ENCODE measurements around the gene PIK3R1.

The PIK3R1 gene

DNA sequence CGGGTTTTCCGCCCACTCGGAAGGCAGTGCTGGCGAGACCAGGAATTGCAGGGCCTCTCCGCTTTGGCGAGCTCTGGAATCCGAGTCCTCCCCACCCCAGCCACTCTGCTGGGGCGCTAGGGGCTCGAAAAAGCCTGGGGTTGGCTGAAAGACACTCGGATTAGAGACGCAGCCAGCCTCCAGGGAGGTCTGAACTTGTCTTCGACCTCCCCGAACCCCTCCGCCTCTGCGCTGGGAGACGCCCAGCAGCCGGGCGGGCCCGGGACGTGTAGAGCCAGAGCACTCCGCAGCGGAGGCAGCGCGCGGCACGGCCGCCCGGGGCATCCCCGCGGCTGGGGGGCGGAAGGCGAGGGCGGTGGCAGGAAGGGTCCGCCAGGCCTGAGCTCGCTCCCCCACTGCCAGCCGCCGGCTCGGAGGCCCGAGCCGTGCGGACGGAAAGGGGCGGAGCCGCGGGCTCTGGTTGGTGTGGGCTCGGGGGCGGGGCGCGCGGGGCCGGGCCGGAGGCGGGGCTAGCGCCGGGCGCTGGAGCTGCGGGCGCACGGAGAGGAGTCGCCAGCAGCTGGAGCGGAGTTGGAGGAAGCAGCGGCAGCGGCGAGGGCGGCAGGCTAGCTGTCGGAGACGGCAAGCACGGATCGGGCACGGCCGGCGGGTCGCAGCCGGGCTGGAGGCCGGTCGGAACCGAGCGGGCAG is at the start of gene PIK3R1:
Gene PIK3R1 (plus strand): TSS at position 549 of the 690 bp plus-strand sequence. CDS start 10,920 bp downstream, outside the sequence.
- peak; percentile 87 to 91 (median 88) for DNase-seq

GRCh38 chr5:68167195-68167651 is 48.3 kb upstream of the PIK3R1 start:
- DNase-seq: no peak

DNA sequence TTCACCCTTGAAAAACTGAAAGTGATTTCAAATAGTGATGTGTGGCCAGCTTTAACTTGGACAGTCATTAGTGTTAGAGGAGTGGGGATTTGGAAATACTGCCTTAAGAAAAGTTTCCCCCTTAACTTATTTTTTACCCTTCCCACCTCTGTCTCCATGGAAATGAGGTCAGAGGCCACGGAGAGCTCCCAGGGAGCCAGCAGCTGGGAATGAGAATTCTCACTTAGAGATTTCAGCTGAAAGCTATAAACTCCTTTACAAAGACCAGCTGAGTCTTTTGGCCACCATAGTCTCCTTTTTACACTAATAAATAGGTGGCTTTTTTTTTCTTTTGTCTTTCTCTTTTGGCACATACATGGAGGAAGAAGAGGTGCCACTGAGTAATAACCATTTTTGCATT is 45.7 kb upstream of the PIK3R1 start:
- DNase-seq: no peak

DNA sequence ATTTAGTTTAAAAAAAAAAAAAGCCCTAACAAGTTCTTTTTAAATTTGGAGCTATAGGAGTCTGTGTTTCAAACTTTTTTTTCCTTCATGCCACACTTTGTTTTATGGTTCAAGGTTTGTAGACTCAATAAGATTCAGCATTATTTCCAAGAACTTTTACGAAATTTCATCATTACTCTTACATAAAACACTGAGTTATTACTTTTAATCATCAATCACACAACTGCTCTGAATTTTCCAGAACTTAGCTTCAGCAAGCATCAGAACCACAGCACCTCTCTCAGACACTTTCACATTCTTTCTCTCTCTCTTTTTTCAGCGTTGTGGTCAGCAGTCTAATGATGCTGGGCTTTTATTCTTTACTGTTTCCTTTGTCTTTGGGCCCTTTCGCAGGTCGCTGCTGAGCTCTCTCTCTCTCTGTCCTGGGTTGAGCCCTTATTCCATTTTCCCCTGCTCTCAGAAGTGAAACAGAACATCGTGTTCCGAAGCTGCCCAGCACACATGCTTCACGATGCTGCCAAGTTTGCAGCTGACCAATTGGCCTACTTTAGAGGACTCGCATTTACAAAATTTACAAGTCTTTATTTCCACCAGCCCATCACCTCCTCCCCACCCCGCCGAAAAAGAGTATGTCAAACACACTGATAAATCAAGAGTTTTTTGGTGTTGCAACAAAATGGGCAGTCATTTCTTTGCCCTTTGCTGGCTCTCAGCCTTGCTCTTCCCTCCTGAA is 44.6 kb upstream of the PIK3R1 start:
- no peak for DNase-seq

DNA sequence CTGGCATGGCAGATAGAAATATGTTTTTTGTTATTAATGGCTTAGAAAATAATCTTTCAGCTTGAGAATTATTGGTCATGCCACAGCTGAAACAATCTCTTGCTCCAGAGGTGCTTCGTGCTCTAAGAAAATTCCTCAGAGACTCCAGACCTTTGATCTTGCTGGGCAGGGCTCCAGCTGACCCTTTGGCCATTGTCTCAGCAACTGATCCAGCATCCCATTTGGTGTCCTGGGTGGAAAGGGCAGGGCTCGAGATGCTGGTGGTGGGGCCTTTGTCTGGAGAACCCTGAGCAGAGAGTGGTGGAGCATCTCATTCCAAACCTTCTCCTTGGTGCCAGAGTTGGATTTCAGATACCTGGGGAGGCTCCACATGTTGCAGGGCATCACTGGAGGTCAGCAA is 43.2 kb upstream of the PIK3R1 start:
- DNase-seq: no peak

DNA sequence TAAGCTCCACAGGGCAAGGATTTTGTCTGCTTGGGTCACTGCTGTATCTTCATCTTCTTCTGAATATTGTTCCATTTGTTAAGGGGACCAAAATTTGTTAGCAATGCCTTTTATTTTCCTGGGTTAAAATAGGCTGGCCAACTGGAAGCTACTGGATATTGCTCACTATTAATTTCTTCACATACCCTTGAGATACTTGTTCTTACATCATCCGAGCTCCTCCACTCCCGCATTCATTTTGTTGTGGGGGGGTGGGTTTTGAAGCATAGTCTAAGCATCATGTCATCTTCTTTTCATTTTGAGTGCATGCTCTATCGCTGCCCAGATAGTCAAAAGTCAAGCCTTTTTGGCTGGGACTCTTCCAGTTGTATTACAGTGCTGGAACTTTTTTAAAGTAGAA is 42.5 kb upstream of the PIK3R1 start:
- DNase-seq: no peak

DNA sequence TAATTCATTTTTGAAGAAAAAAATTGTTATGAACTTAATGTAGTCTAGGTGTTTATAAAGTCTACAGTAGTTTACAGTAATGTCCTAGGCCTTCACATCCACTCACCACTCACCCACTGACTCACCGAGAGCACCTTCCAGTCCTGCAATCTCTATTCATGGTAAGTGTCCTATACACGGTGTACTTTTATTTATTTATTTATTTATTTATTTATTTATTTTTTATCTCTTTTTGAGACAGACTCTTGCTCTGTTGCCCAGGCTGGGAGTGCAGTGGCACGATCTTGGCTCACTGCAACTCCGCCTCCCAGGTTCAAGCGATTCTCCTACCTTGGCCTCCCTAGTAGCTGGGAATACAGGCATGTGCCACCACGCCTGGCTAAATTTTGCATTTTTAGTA is 39.3 kb upstream of the PIK3R1 start:
- DNase-seq: no peak

- DNase-seq: no peak
Observed at GRCh38 chr5:68176802-68177479, 38.6 kb upstream of the PIK3R1 start.

GRCh38 chr5:68177676-68178075 is 37.9 kb upstream of the PIK3R1 start:
- DNase-seq: no peak

GRCh38 chr5:68178579-68178978 is 37.0 kb upstream of the PIK3R1 start:
- DNase-seq: no peak

DNA sequence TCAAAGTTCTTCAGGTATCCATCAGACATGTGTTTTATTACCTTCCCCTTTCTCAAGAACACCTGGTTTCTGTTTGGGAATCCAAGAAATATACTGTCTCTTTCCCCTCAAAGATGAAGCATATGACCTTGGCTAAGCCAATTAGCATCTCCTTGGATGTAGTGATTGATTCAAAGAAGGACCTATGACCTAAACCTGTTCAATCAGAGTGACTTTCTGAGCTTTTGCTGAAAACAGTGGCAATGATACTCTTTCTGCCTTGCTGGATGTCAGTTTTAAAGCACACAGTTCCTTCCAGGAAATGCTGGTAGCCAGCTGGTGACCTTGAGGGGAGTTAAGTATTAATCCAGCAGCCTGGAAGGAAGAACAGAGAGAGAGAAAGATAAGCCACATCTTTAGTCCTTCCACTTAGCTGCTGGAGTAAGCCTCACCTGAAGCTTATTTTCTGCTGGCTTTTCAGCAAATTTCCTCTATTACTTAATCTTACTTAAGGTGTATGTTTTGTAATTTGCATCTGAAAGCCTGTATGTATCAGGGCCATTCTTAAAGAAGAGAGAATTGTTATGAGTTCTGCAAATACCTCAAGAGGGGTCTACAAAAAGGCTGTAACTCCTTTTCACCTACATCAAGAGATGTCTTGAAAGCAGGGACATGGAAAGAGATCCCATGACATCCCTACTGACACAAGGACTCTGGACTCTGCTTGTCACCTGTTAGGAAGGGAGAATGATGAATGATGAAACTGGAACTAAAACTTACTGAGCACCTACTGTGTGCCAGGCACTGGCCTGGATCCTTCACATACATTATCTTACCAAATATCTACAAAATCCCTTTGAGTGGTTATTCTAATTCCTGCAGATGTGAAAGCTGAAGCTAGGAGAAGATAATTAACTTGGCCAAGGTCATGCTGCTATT is 35.2 kb upstream of the PIK3R1 start:
- no peak for DNase-seq

DNA sequence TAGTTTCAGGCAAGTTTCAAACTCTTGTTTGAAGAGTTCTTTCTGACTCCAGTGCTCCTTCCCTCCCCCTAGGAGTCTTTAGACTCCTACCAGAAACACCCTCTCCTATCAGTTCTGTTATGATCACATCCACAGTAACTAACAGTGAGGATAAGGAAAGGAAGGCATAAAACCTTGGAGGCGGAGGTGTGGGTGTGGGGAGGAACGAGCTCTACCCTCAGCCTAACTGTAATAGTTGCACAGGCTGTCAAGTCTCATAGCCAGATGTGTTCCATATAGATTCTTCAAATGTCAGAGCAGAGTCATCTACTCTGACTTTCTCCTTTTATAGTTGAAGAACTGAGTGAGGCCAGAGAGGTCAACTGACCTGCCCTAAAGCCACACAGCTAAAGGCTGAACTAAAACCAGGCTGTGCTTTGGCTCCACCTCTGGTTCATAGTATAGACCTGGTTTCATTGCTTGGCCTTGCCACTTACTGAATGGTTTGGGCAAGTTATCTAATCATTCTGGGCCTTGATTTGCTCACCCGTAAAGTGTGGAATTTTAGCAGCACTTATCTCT is 34.4 kb upstream of the PIK3R1 start:
- DNase-seq: no peak

DNA sequence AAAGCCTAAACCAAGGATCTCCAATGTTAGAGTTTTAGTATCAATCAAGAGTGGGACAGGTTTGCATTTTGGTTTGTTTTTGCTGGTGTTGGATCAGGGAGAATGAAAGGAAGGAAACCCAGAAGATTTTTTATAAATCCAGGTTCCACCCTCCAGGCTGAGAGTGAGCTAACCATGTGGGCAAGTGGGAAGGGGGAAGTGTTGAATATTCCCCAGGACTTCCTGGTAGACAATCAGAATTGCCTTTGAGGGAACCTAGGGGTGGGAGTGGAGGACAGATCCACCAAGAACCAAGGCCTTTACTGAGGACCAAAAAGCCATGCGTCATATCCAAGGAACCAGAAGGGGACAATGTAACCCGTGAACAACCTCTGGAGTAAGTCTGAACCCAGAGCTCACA is 33.5 kb upstream of the PIK3R1 start:
- no peak for DNase-seq

GRCh38 chr5:68182534-68182933 is 33.0 kb upstream of the PIK3R1 start:
- no peak for DNase-seq

DNA sequence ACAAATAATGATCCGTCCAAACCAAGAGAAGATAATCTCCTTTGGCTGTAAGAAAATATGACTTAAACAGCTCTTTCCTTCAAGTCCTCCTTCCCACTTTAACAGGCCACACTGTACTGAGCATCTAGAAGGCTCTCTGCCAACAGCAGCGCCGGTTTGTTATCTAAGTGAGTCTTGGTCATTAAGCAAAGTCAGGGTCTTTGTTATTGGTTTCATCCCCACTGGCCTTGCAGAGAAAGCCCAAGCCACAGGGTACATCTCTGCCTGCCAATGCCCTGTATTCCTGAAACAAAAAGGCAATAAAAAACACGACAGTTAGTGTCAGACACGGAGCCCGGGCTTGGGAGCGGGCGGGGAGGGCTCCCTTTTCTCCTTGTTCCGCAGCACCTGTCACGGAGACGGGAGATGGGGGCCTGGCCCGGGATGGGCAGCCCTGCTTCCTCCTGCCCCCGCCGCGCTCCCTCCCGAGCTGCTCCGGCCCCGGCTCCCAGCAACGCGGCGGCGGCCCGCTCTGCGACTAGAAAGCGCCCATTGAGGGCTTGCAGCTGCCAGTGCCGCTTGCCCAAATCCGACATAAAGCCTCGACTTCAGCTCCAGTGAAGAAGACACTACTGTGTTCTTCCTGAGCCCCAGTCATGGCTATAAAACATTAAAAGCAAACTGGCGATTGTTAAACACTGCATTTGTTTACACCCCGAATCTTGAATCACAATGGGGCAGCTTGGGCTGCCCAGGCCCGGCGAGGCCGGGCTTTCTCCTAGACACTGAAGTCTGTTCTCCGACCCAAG is 28.1 kb upstream of the PIK3R1 start:
- DNase-seq: no peak

- DNase-seq: no peak
Observed at GRCh38 chr5:68189171-68189570, 26.4 kb upstream of the PIK3R1 start.

- DNase-seq: no peak
Observed at GRCh38 chr5:68189613-68190012, 25.9 kb upstream of the PIK3R1 start.

- no peak for DNase-seq
Observed at GRCh38 chr5:68190619-68191018, 24.9 kb upstream of the PIK3R1 start.

- DNase-seq: no peak
Observed at GRCh38 chr5:68191083-68191791, 24.3 kb upstream of the PIK3R1 start.

DNA sequence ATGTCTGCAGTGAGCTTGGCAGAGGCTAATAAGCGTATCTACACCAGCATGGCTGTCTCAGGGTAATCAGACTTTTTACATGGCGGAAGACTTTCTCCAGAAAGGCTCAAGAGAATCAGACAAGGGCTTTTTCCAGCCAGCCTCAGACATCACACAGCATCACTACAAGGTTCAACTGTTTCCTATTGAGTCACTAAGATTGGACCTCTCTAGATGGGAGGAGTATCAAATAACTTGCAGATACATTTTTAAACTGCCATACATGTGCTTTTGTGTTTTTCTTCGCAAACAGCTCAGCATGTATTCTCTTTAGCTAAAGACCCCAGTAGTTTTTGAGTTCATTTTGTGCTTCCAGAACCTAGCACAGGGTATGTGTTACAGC is 22.9 kb upstream of the PIK3R1 start:
- DNase-seq: no peak

GRCh38 chr5:68193481-68194036 is 22.0 kb upstream of the PIK3R1 start:
- DNase-seq: no peak

All from activated CD4-positive, CD25-positive, alpha-beta regulatory T cell (primary cell).